Testis (tissue), 3 donors: Measurements from ENCODE around the gene NFKBIE. TPM values are rescaled to one million over a fixed set of nuclear protein-coding genes. Genes with fewer than 3 reads are reported as not detected.

ENCODE experiments used
- DNase-seq: peaks from one replicate; pipeline ENCODE4 v3.0.0-alpha.2; 2019
- H3K27ac ChIP-seq, 2 donors: fragments of 200-600 bp; sonication (generic); one replicate each; pipeline ENCODE4 v1.5.1; 2019
- H3K27me3 ChIP-seq: fragments of 200-600 bp; sonication (generic); one replicate; pipeline ENCODE4 v1.5.1; 2019
- H3K36me3 ChIP-seq: fragments of 200-600 bp; sonication (generic); one replicate; pipeline ENCODE4 v1.5.1; 2017; ENCODE audit warnings: low read depth; ENCODE audit errors: missing control alignments
- H3K4me1 ChIP-seq: fragments of 200-600 bp; sonication (generic); one replicate; pipeline ENCODE4 v1.5.1; 2019
- H3K4me3 ChIP-seq, 2 donors: fragments of 200-600 bp; sonication (generic); one replicate each; pipeline ENCODE4 v1.5.1; 2017 to 2019
- H3K9me3 ChIP-seq: fragments of 200-600 bp; sonication (generic); one replicate; pipeline ENCODE4 v1.5.1; 2017
- CTCF ChIP-seq, 3 experiments: fragments of 450-650 bp in 2 of 3; fragments of 200-600 bp in 1 of 3; sonication (generic) in 1 of 3; IDR thresholded peaks; one replicate each; pipeline ENCODE4 v1.5.1; 2016 to 2019; ENCODE audit warnings: antibody characterized with exemption in 3 of 3, mild to moderate bottlenecking in 2 of 3, moderate library complexity in 1 of 3
- POLR2A ChIP-seq: fragments of 450-650 bp; IDR thresholded peaks from one replicate; pipeline ENCODE4 v1.6.1; 2017; ENCODE audit warnings: antibody characterized with exemption, mild to moderate bottlenecking, moderate library complexity
- WGBS, 2 donors: methylation state at CpG; one replicate each; pipeline ENCODE4 v1.1.5; 2018; 5-methylcytosine and 5-hydroxymethylcytosine counted together
- intact Hi-C: fragments of 100-400 bp; cut with DNase I; formaldehyde crosslinking; loops from one replicate; pipeline ENCODE4 v1.15.1; 2023; ENCODE audit warnings: low total_unique reads
- polyA plus RNA-seq: library from polyadenylated mRNA; stranded (reverse); fragments of 350-450 nt; fragmentation: Illumina TruSeq; extraction: RNeasy Lipid Tissue Mini Kit (QIAGEN cat#74804); gene quantifications from one replicate; pipeline ENCODE4 v1.2.3, GENCODE V29; 2014; ENCODE audit warnings: low read depth, low replicate concordance; ENCODE audit not compliant: insufficient read depth
- total RNA-seq, 2 donors: library from RNA; depleted of rRNA; stranded (reverse); fragments of >200 nt; gene quantifications; one replicate each; pipeline ENCODE4 v1.2.3, GENCODE V29; 2016

The NFKBIE gene
- total and polyA plus RNA-seq, 3 donors from 2014 or later, result 13.1 to 29.2 (median 18.3) TPM

- no peak for DNase-seq
- Histone ChIP-seq H3K36me3 (no peaks in the 10 kb centered on the region), H3K4me3 (peak overlapping the region; percentile 87 to 97), H3K9me3 (no peaks in the 10 kb centered on the region), H3K27ac (peak overlapping the region; percentile 90 to 92), H3K27me3 (no peaks in the 10 kb centered on the region), H3K4me1 (peaks cover 11% of the 10 kb centered on the region)
- no peak for TF ChIP-seq POLR2A
- 0 to 1% methylated on average over 4 to 12 of the region's 12 CpGs for WGBS, 2 donors
- intact Hi-C loops, result no loop called here
Observed at GRCh38 chr6:44256775-44257024, 8.7 kb downstream of the NFKBIE start.

GRCh38 chr6:44255871-44256774 lies 9.2 kb downstream of the NFKBIE start:
- WGBS, 2 donors, result 13 to 15% methylated on average over 15 of the region's 15 CpGs
- peak overlapping the region; percentile 90 to 92 for H3K27ac ChIP-seq
- DNase-seq, result no peak
- H3K36me3 ChIP-seq, result no peaks in the 10 kb centered on the region
- no peaks in the 10 kb centered on the region for H3K9me3 ChIP-seq
- no peaks in the 10 kb centered on the region for H3K27me3 ChIP-seq
- peak overlapping the region; percentile 87 to 97 for H3K4me3 ChIP-seq
- TF ChIP-seq CTCF (IDR thresholded peaks at IDR 0.05) (no peak), POLR2A (no peak)
- intact Hi-C loops, result no loop called here
- H3K4me1 ChIP-seq, result peaks cover 11% of the 10 kb centered on the region

- no peaks in the 10 kb centered on the region for H3K9me3 ChIP-seq
- intact Hi-C loops, result no loop called here
- WGBS, 2 donors, result 61 to 70% methylated on average over 9 to 16 of the region's 16 CpGs
- peaks cover 11% of the 10 kb centered on the region for H3K4me1 ChIP-seq
- TF ChIP-seq POLR2A (no peak), CTCF (IDR thresholded peaks at IDR 0.05) (no peak)
- no peak for DNase-seq
- no peaks in the 10 kb centered on the region for H3K27me3 ChIP-seq
- no peak overlapping the region for H3K27ac ChIP-seq
- H3K4me3 ChIP-seq, result no peak overlapping the region
- no peaks in the 10 kb centered on the region for H3K36me3 ChIP-seq
Observed at GRCh38 chr6:44255105-44255808, 10.1 kb downstream of the NFKBIE start.

- H3K4me1 ChIP-seq, result peaks cover 11% of the 10 kb centered on the region
- 79 to 82% methylated on average over 12 of the region's 12 CpGs for WGBS, 2 donors
- H3K9me3 ChIP-seq, result no peaks in the 10 kb centered on the region
- no peaks in the 10 kb centered on the region for H3K36me3 ChIP-seq
- no peak overlapping the region for H3K4me3 ChIP-seq
- H3K27ac ChIP-seq, result no peak overlapping the region
- H3K27me3 ChIP-seq, result no peaks in the 10 kb centered on the region
- TF ChIP-seq CTCF (IDR thresholded peaks at IDR 0.05), result no peak
- TF ChIP-seq POLR2A, result no peak
- intact Hi-C loops, result no loop called here
- no peak for DNase-seq
Observed at GRCh38 chr6:44254191-44255104, 10.9 kb downstream of the NFKBIE start.
